ENCODE measurements around the gene NFKBIZ.

GRCh38 chr3:101819649-101820206, 29.6 kb upstream of the NFKBIZ start:
- TF ChIP-seq EZH2 (IDR thresholded peaks at IDR 0.05; ENCODE audit: low read length, unreplicated experiment) = no peak
- no peak for TF ChIP-seq CTCF (conservative IDR thresholded peaks at IDR 0.05; ENCODE audit: low read depth, low read length)

All from PC-3 (cell line).